Motor neuron (in vitro differentiated cells): ENCODE results near the gene C1QTNF6. TPM values are rescaled to one million over a fixed set of nuclear protein-coding genes. Genes with fewer than 3 reads are reported as not detected.

Experiments
- ATAC-seq, 8 experiments: fragments of 200-7000 bp; cut with Tn5 transposase; replicated peaks in 6 of 8; 2 replicates each; pipeline ENCODE4 v1.8.0; 2021; ENCODE audit warnings: mild to moderate bottlenecking in 8 of 8, moderate library complexity in 8 of 8
- H3K27ac ChIP-seq, 2 donors: fragments of 250-450 bp; sonication (Bioruptor Pico); 2 replicates each; pipeline ENCODE4 v1.9.0; 2021; ENCODE audit warnings: antibody characterized with exemption in 2 of 2, mild to moderate bottlenecking in 2 of 2, moderate library complexity in 1 of 2
- H3K4me1 ChIP-seq, 2 donors: fragments of 250-450 bp; sonication (Bioruptor Pico); replicated peaks in 1 of 2; 2 replicates each; pipeline ENCODE4 v1.6.1; 2021; ENCODE audit warnings: antibody characterized with exemption in 2 of 2, mild to moderate bottlenecking in 2 of 2, moderate library complexity in 1 of 2
- H3K4me3 ChIP-seq, 5 donors: fragments of 250-450 bp; sonication (Bioruptor Pico); 2 replicates each; pipeline ENCODE4 v1.9.0; 2021; ENCODE audit warnings: antibody characterized with exemption in 5 of 5, mild to moderate bottlenecking in 5 of 5, moderate library complexity in 4 of 5
- WGBS, 10 experiments: fragments of 450-650 bp; shearing (Covaris generic); methylation state at CpG; one replicate each; pipeline ENCODE4 v1.0.0; 2022; 5-methylcytosine and 5-hydroxymethylcytosine counted together
- in situ Hi-C, 9 experiments: fragments of 400-800 bp; cut with MboI; loops; one replicate each; pipeline ENCODE4 v1.15.0; 2021; ENCODE audit warnings: low sequenced_read_pairs in 9 of 9, low pct_unique_long_range_greater_than_20kb in 2 of 9; ENCODE audit not compliant: unreplicated experiment in 9 of 9
- total RNA-seq, 8 experiments: library from RNA; unstranded; fragments of 300-600 nt; gene quantifications; 2 replicates each; pipeline versions ENCODE4 v1.2.3 to v1.2.4, GENCODE V29; 2022

Gene C1QTNF6
- total RNA-seq, 8 experiments from 2014 or later = 2.7 to 116 (median 12.6) TPM

DNA sequence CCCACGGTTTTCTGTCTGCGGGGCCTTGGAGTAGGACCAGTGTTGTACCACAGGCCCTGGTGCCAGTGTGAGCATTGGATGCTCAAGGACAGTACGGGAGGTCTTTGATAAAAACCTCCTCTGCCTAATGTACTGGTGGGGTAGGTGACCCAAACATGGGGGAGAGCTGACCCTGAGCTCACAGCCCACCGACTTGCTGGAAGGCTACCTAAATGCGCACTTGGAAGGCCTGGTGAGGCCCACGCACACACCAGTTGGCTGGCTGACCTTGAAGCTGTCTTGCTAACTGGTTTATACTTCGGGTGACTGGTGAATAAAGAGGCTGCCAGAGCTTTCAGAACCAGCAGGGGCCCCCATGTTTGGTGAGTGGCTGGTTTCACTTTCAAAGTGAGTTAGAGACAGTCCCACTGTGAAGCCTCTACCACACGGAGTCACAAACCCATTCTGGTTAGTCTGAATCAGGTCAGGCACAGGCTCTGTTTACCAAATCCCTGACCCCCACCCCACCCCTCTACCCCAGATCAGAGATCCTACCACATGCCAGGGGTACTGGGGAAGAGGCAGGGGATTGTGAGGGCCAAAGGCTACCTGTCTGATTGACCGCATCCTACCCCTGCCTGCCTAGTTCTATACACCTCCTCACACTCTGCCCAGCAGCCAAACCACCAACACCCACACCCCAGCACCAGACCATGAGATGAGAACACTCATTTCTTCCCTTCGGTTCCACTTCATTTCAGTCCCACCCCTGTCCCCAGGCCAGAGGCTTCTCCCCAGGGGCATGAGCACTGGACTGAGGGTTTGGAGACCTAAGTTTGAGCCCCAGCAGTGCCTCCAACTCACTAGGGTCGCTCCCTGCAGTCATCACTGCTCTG is 25.6 kb downstream of the C1QTNF6 start:
- WGBS, 10 experiments = 10 to 75% (median 60%) methylated on average over 1 to 7 of the region's 11 CpGs; no CpG with 5 or more reads in 3 of the 10 experiments
- in situ Hi-C loops = no loop called here
- Histone ChIP-seq H3K27ac (no peak overlapping the region), H3K4me1 (peaks cover 0 to 2% of the 10 kb centered on the region in 2 donors), H3K4me3 (no peak overlapping the region)
- no peak for ATAC-seq

DNA sequence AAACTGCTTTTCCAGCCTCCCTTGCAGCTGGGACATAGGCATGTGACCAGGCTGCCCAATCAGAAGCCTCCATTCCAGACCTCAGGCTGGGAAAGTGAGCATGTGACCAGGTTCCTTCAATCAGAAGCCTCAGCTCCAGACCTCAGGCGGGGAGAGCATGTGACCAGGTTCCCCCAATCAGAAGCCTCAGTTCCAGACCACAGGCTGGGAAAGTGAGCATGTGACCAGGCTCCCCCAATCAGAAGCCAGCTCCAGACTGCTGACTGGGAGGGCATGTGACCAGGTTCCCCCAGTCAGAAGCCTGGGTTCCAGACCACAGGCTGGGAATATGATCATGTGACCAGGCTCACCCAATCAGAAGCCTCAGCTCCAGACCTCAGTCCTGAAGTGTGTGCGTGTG is 26.6 kb downstream of the C1QTNF6 start:
- H3K4me1 ChIP-seq = no peaks in the 10 kb centered on the region
- H3K27ac ChIP-seq = no peak overlapping the region
- in situ Hi-C loops = no loop called here
- no peak overlapping the region for H3K4me3 ChIP-seq
- ATAC-seq = peak in 5 of 8 experiments; percentile 18 to 65 (median 40)
- WGBS, 10 experiments = 100% methylated on average over 1 of the region's 2 CpGs; no CpG with 5 or more reads in 7 of the 10 experiments

DNA sequence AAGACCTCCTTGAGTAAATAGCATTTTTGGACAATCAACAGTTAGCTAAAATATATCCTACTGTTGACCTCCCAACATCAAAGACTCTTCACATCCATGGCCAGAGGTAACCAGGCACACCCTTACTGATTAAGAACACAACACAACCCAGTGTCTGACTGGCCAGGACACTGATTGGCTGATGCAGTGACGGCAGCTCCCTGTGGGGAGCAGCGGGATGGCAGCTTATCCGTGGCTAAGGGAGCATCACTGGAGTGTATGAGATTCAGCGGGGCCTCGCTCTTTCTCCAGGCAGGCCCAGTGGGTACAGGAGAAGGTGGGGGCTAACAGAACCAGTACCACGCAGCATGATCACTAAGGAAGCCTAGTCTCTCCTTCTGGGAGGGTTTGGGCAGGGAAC is 28.0 kb downstream of the C1QTNF6 start:
- in situ Hi-C loops = no loop called here

DNA sequence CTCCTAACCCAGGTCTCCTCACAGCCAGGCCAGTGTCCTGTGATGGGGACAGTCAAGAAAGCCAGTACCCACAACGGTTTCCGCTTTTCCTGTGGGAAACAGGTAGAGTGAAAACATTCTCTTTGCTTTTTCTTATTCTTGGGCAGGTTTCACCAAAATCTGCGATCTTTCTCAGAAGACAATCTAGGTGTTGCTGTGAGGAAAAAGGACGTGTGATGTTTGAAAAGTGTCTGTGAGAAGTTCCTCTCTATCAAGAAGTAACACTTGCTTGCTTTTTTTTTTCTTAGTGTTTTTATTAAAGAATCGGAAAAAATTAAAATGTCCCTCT is 29.1 kb downstream of the C1QTNF6 start:
- Histone ChIP-seq H3K27ac (no peak overlapping the region), H3K4me1 (no peaks in the 10 kb centered on the region), H3K4me3 (no peak overlapping the region)
- ATAC-seq = no peak
- WGBS, 10 experiments = 33 to 93% (median 81%) methylated on average over 2 to 4 of the region's 5 CpGs; no CpG with 5 or more reads in 1 of the 10 experiments
- in situ Hi-C loops = no loop called here

More for the DNA sequence above, 28.0 kb downstream of the C1QTNF6 start:
- Histone ChIP-seq H3K4me1 (no peaks in the 10 kb centered on the region), H3K4me3 (no peak overlapping the region), H3K27ac (no peak overlapping the region)
- ATAC-seq = peak in 2 of 8 experiments; percentile 52 to 62
- 0 to 80% (median 26%) methylated on average over 1 to 5 of the region's 6 CpGs; no CpG with 5 or more reads in 2 of the 10 experiments for WGBS, 10 experiments

DNA sequence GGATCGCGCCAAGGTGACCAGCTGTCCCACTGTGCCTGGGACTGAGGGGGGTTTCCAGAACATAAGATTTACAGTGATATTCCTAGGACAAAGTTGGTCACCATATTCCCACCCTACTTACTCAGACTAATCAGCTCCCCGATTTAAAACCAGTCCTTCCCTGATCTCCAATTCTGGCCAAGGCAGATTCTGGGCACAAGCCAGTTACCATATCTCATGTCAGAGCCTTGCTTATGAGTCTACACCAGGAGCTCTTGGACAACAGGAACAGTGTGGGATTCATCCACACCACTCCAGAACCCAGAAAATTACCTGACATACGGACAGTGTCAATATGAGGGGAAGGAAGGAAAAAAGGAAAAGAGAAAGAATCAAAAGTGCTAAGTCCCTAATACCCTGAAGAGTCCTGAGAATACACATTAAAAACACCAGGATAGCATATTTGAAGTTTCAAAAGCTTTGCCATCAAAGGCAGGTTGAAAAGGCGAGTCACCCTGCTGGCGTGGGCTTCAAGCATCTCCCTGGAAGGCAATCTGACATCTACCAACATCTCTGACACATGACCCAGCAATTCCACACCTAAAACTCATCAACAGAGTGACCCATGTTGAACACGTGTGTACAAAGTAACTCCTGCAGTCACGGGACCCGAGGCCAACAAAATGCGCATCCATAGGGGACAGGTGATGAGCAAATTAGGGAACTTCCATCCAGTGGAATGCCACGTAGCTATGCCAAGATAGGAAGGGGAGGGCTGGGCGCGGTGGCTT is 30.3 kb downstream of the C1QTNF6 start:
- Histone ChIP-seq H3K4me3 (no peak overlapping the region), H3K4me1 (no peaks in the 10 kb centered on the region), H3K27ac (no peak overlapping the region)
- WGBS, 10 experiments = 38 to 100% (median 90%) methylated on average over 1 to 9 of the region's 13 CpGs; no CpG with 5 or more reads in 1 of the 10 experiments
- in situ Hi-C loops = no loop called here
- ATAC-seq = peak in 2 of 8 experiments; percentile 23 to 31

DNA sequence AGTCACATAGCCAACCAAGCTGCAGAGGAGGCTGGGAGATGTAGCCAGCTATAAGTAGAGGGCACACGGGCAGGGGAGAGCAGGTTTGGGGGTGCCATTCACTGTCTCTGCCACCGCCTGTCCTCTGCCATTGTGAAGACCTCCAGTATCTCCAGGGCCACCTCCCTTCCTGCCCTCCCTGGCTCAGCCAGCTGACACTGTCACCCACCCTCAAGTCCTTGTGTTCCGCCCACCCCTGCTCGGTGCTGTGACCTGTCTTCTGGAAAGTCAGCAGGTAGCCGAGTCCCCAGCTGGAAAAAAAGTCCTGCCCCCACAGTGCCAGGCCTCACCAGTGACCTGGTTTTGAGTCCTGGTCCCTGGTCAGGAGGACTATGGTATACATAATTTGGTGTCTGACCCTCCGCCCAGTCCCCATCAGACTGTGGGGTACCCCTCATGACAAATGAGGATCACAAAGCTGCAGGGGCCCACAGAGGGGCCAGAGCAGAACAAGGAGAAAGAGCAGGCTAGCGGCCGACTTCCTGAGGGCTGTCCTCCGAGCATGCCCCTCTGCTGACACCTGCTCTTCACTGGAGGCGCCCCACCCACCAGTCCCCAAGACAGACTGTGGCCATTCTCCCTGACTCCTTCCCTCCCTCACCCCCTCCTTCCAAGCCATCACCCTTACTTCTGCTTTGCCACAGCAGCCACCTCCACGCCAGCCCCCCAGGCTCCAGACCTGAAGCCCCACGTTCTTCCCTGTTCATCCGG is 31.2 kb downstream of the C1QTNF6 start:
- ATAC-seq = no peak
- no peak overlapping the region for H3K4me3 ChIP-seq
- in situ Hi-C loops = no loop called here
- no peaks in the 10 kb centered on the region for H3K4me1 ChIP-seq
- WGBS, 10 experiments = 20 to 100% (median 76%) methylated on average over 1 to 4 of the region's 13 CpGs; no CpG with 5 or more reads in 3 of the 10 experiments
- H3K27ac ChIP-seq = no peak overlapping the region

DNA sequence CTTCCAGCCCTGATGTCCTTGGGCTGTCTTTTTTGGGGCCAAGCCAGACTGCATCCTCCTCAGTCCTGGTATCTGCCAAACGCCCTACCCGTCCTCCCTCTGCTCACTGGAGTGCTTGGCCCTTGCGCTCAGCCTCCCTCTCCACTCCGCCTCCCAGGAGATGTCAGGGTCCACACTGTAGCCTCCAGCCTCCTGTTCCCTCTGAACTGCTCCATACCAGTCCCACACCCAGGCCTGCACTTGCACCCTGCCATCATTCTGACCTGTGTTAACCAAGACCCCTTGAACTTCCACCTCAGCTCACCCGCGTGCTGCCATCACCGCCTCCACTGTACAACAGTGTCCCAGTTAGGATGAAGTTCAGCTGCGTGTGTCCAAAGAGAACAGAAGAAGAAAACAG is 32.1 kb downstream of the C1QTNF6 start:
- Histone ChIP-seq H3K27ac (no peak overlapping the region), H3K4me1 (no peaks in the 10 kb centered on the region), H3K4me3 (no peak overlapping the region)
- in situ Hi-C loops = no loop called here
- ATAC-seq = no peak
- WGBS, 10 experiments = 81 to 92% (median 88%) methylated on average over 1 to 4 of the region's 8 CpGs; no CpG with 5 or more reads in 5 of the 10 experiments

DNA sequence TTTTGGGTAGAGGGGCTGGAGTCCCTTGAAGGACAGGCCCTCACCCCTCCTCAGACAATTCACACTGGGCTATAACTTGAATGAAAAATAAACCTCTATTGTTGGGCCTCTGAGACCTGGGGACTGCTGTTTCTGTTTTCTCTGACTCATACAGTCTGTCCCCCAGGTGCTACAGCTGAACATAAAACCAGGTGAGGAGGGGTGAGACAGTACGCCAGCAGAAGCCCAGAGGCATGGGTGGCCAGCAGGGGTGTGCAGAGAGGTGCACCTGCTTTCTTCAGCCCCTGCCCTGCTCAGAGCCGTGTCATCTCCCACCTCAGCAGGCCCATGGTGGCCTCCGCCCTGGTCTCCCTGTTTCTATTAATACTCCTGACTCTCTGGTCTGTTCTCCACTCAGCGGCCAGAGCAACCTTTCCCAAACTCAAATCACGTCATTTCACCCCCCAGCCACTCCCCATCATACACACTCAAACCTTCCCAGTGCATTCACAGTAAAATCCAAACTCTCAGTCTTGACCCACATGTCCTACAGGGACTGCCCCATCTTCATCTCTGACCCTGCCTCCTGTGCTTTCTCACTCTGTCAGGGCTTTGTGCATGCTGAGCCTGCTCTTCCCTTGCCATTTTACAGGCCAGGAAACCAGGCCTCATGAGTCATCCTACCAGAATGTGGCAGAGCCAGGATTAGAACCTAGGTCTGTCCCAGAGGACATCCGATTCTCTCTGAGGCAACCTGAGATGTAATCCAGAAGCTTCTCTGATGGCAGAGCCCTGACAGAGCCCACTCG is 32.9 kb downstream of the C1QTNF6 start:
- H3K27ac ChIP-seq = no peak overlapping the region
- H3K4me3 ChIP-seq = no peak overlapping the region
- WGBS, 10 experiments = 70 to 74% (median 72%) methylated on average over 2 to 5 of the region's 7 CpGs; no CpG with 5 or more reads in 6 of the 10 experiments
- peak in 1 of 8 experiments; percentile 33 for ATAC-seq
- H3K4me1 ChIP-seq = no peaks in the 10 kb centered on the region
- in situ Hi-C loops = no loop called here

DNA sequence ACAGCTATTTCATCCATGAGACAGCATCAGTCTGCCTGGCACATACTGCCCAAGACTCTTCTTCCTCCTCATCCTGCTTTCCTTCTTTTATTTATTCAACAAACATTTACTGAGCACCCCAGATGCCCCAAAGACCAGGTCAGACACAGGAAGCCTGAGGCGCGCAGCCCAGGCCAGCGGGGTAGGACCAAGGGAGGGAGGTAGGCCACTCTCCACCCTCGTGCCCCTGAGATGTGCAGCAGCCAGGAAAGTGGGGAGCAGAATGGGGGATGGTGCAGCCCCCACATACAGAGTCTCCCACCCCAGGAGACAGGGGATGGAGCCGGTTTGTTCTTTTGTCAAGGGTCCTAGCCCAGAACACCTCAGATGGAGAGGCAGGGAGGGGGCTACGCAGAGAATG is 34.1 kb downstream of the C1QTNF6 start:
- in situ Hi-C loops = no loop called here
- H3K27ac ChIP-seq = no peak overlapping the region
- 60 to 100% (median 84%) methylated on average over 1 to 3 of the region's 6 CpGs; no CpG with 5 or more reads in 4 of the 10 experiments for WGBS, 10 experiments
- no peak for ATAC-seq
- no peak overlapping the region for H3K4me3 ChIP-seq
- H3K4me1 ChIP-seq = no peaks in the 10 kb centered on the region

DNA sequence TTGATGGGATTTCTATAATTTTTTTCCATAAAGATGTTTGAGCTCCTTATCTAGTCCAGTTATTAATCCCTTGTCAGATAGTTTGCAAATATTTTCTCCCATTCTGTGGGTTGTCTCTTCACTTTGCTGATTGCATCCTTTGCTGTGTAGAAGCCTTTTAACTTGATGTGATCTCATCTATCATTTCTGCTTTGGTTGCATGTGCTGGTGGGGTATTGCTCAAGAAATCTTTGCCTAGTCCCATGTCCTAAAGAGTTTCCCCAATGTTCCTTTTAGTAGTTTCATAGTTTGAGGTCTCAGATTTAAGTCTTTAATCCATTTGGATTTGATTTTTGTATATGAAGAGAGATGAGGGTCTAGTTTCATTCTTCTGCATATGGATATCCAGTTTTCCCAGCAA is 36.6 kb downstream of the C1QTNF6 start:
- Histone ChIP-seq H3K4me1 (no peaks in the 10 kb centered on the region), H3K4me3 (no peak overlapping the region), H3K27ac (no peak overlapping the region)
- ATAC-seq = no peak
- in situ Hi-C loops = no loop called here

DNA sequence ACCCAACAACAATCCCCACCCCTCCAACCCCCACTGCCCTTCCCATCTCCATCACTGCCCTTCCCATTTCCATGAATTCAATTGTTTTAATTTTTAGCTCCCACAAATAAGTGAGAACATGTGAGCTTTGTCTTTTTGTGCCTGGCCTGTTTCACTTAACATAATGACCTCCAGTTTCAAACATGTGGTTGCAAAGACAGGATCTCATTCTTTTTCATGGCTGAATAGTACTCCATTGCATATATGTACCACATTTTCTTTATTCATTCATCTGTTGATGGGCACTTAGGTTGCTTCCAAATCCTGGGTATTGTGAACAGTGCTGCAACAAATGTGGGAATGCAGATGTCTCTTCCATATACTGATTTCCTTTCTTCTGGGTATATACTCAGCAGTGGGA is 37.3 kb downstream of the C1QTNF6 start:
- Histone ChIP-seq H3K27ac (no peak overlapping the region), H3K4me1 (no peaks in the 10 kb centered on the region), H3K4me3 (no peak overlapping the region)
- no peak for ATAC-seq
- in situ Hi-C loops = no loop called here
